ENCODE measurements around the gene YWHAE.
"Not testable (repeated sequence)": the region's sequence is repeated elsewhere in the genome, so short reads cannot be mapped to it uniquely, and the experiment has no call there.

The YWHAE gene

GRCh38 chr17:1312261-1312870, 87.7 kb downstream of the YWHAE start:
- no peak for DNase-seq (ENCODE audit: low read depth)
- TF ChIP-seq CTCF (conservative IDR thresholded peaks at IDR 0.05; ENCODE audit: low read depth, low read length): no peak
- H3K4me3 ChIP-seq (ENCODE audit: low read length): no peak overlapping the region

GRCh38 chr17:1307829-1308228, 92.2 kb downstream of the YWHAE start:
- not testable (repeated sequence) for H3K4me3 ChIP-seq (ENCODE audit: low read length); DNase-seq (ENCODE audit: low read depth)

- TF ChIP-seq CTCF (conservative IDR thresholded peaks at IDR 0.05; ENCODE audit: low read depth, low read length): no peak
- H3K4me3 ChIP-seq (ENCODE audit: low read length): no peak overlapping the region
- DNase-seq (ENCODE audit: low read depth): no peak
Measured at GRCh38 chr17:1304962-1305563, 95.0 kb downstream of the YWHAE start.

- TF ChIP-seq CTCF (conservative IDR thresholded peaks at IDR 0.05; ENCODE audit: low read depth, low read length): no peak
- DNase-seq (ENCODE audit: low read depth): no peak
- no peak overlapping the region for H3K4me3 ChIP-seq (ENCODE audit: low read length)
Measured at GRCh38 chr17:1304522-1304921, 95.5 kb downstream of the YWHAE start.

- H3K4me3 ChIP-seq (ENCODE audit: low read length): no peak overlapping the region
- no peak for DNase-seq (ENCODE audit: low read depth)
- TF ChIP-seq CTCF (conservative IDR thresholded peaks at IDR 0.05; ENCODE audit: low read depth, low read length): no peak
Measured at GRCh38 chr17:1302761-1303160, 97.3 kb downstream of the YWHAE start.

GRCh38 chr17:1301546-1301945, 98.5 kb downstream of the YWHAE start:
- no peak overlapping the region for H3K4me3 ChIP-seq (ENCODE audit: low read length)
- no peak for TF ChIP-seq CTCF (conservative IDR thresholded peaks at IDR 0.05; ENCODE audit: low read depth, low read length)
- DNase-seq (ENCODE audit: low read depth): peak; percentile 23

- no peak overlapping the region for H3K4me3 ChIP-seq (ENCODE audit: low read length)
- TF ChIP-seq CTCF (conservative IDR thresholded peaks at IDR 0.05; ENCODE audit: low read depth, low read length): no peak
- DNase-seq (ENCODE audit: low read depth): no peak
Measured at GRCh38 chr17:1300371-1300905, 99.6 kb downstream of the YWHAE start.

Data from retinal pigment epithelial cell (primary cell).